ENCODE data around the gene MBOAT2. TPM values are rescaled to one million over a fixed set of nuclear protein-coding genes. Genes with fewer than 3 reads are reported as not detected.

Gene MBOAT2
- total and polyA plus RNA-seq, 2 experiments from 2014 or later, result 87.4 to 103 TPM

DNA sequence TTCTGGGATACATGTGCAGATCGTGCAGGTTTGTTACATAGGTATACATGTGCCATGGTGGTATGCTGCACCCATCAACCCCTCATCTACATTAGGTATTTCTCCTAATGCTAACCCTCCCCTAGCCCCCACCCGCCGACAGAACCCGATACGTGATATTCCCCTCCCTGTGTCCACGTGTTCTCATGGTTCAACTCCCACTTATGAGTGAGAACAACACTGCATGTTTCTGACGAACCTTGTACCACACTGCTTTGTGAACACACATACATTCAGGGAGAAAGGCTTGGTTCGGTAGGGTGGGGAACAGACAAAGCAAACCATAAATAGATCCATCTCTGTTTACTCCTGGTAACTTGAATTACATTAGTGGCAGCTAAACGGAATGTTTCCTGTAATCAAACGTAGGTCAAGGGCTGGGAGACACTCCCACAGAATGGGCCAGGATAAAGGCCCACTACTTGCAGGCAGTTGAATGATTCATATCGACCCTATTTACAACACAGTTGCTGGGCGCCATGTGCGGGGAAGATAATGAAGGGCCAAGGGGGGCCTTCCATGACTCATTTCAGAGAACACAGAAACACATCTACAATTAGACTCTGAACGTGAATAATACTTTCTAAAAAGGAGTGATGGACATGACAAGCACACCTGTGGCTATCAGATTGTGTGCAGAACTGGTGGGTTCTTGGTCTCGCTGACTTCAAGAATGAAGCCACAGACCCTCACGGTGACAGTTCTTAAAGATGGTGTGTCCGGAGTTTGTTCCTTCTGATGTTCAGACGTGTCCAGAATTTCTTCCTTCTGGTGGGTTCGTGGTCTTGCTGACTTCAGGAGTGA, 109.3 kb downstream of the MBOAT2 start:
- Histone ChIP-seq H3K79me2 (ENCODE audit: insufficient read depth) (0 out of 2 replicates have a peak, but pooled peaks cover 8% of the 10 kb centered on the region), H3K4me1 (ENCODE audit: insufficient read depth) (no peaks in the 10 kb centered on the region), H3K4me3 (no peak overlapping the region), H3K27ac (no peak overlapping the region), H3K9me2 (ENCODE audit: insufficient read depth) (no peaks in the 10 kb centered on the region), H3K4me2 (ENCODE audit: unreplicated experiment) (no peak overlapping the region), H3K9ac (no peak overlapping the region), H3K27me3 (replicated peaks; ENCODE audit: insufficient read depth) (no peaks in the 10 kb centered on the region), H4K20me1 (ENCODE audit: insufficient read depth) (no peaks in the 10 kb centered on the region), H3K9me3 (ENCODE audit: low read depth) (no peaks in the 10 kb centered on the region), H2AFZ (no peak overlapping the region), H3F3A (ENCODE audit: insufficient read depth) (no peaks in the 10 kb centered on the region), H3K36me3 (ENCODE audit: low read depth) (peaks cover 17% of the 10 kb centered on the region)
- no peak for DNase-seq
- no peak for TF ChIP-seq EZH2 (IDR thresholded peaks at IDR 0.05; ENCODE audit: insufficient read depth, poor library complexity, severe bottlenecking)
- TF ChIP-seq EZH2phosphoT487 (IDR thresholded peaks at IDR 0.05; ENCODE audit: insufficient read depth, low read depth), result no peak
- 92 to 93% methylated on average over 18 to 19 of the region's 19 CpGs for WGBS, 2 experiments (ENCODE audit: low coverage in 1 of 2, low lambda C conversion rate in 2 of 2, missing lambda C conversion rate in 2 of 2)
- in situ Hi-C loops (cut with MboI), result no loop called here

DNA sequence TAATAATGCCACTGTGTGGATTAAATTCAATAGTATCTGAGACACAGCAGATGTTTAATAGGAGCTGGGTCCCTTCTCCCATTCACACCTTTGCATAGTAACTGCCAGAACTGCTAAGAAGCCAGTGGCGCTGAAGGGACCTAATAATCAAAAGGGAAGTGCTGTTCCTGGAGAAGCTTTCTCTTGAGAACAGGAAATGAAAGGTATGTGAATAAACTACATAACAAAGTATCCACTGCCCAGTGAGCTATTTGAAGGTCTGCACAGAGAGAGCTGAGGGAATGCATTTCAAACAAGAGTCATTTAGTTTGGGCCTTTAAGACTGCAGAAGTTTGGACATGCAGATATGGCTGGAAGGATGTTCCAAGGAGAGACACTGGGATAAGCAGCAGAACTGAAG, 110.0 kb downstream of the MBOAT2 start:
- Histone ChIP-seq H3K4me2 (ENCODE audit: unreplicated experiment) (no peak overlapping the region), H3K9ac (no peak overlapping the region), H3K4me1 (ENCODE audit: insufficient read depth) (no peaks in the 10 kb centered on the region), H3K27ac (no peak overlapping the region), H3K9me3 (ENCODE audit: low read depth) (no peaks in the 10 kb centered on the region), H2AFZ (no peak overlapping the region), H3K27me3 (replicated peaks; ENCODE audit: insufficient read depth) (no peaks in the 10 kb centered on the region), H3K9me2 (ENCODE audit: insufficient read depth) (no peaks in the 10 kb centered on the region), H3K36me3 (ENCODE audit: low read depth) (peaks cover 17% of the 10 kb centered on the region), H4K20me1 (ENCODE audit: insufficient read depth) (no peaks in the 10 kb centered on the region), H3K79me2 (ENCODE audit: insufficient read depth) (0 out of 2 replicates have a peak, but pooled peaks cover 8% of the 10 kb centered on the region), H3F3A (ENCODE audit: insufficient read depth) (no peaks in the 10 kb centered on the region), H3K4me3 (no peak overlapping the region)
- DNase-seq, result no peak
- TF ChIP-seq EZH2phosphoT487 (IDR thresholded peaks at IDR 0.05; ENCODE audit: insufficient read depth, low read depth), result no peak
- no peak for TF ChIP-seq EZH2 (IDR thresholded peaks at IDR 0.05; ENCODE audit: insufficient read depth, poor library complexity, severe bottlenecking)
- in situ Hi-C loops (cut with MboI), result no loop called here
- WGBS, 2 experiments (ENCODE audit: low coverage in 1 of 2, low lambda C conversion rate in 2 of 2, missing lambda C conversion rate in 2 of 2), result 100% methylated on average over 1 of the region's 1 CpG

DNA sequence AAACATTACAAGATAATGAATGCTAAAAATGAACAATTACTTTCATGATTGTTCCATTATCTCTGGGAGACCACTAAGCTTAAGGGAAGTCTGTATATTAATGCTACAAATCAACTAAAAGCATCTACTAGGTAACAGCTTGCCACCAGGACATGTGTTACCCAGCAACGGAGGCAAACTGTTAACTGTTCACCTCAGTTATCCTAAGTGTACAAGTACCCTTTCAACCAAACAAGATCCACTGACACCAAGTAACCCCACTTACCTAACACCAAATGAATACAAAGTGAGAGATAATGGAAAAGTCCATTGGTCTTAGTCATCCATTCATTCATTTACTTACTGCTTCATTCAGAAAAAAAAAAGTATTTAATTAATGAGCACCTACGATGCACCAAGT, 111.4 kb downstream of the MBOAT2 start:
- no peaks in the 10 kb centered on the region for H3K27me3 ChIP-seq (replicated peaks; ENCODE audit: insufficient read depth)
- peaks cover 17% of the 10 kb centered on the region for H3K36me3 ChIP-seq (ENCODE audit: low read depth)
- in situ Hi-C loops (cut with MboI), result no loop called here
- no peak for TF ChIP-seq EZH2phosphoT487 (IDR thresholded peaks at IDR 0.05; ENCODE audit: insufficient read depth, low read depth)
- TF ChIP-seq EZH2 (IDR thresholded peaks at IDR 0.05; ENCODE audit: insufficient read depth, poor library complexity, severe bottlenecking), result no peak
- H3K4me2 ChIP-seq (ENCODE audit: unreplicated experiment), result no peak overlapping the region
- H3K9ac ChIP-seq, result no peak overlapping the region
- no peaks in the 10 kb centered on the region for H4K20me1 ChIP-seq (ENCODE audit: insufficient read depth)
- WGBS, 2 experiments (ENCODE audit: low coverage in 1 of 2, low lambda C conversion rate in 2 of 2, missing lambda C conversion rate in 2 of 2), result 77 to 80% methylated on average over 2 of the region's 2 CpGs
- H3K4me3 ChIP-seq, result no peak overlapping the region
- H3K27ac ChIP-seq, result no peak overlapping the region
- H3K4me1 ChIP-seq (ENCODE audit: insufficient read depth), result no peaks in the 10 kb centered on the region
- no peaks in the 10 kb centered on the region for H3K9me2 ChIP-seq (ENCODE audit: insufficient read depth)
- H3K79me2 ChIP-seq (ENCODE audit: insufficient read depth), result 0 out of 2 replicates have a peak, but pooled peaks cover 8% of the 10 kb centered on the region
- no peak for DNase-seq
- no peak overlapping the region for H2AFZ ChIP-seq
- no peaks in the 10 kb centered on the region for H3F3A ChIP-seq (ENCODE audit: insufficient read depth)
- H3K9me3 ChIP-seq (ENCODE audit: low read depth), result no peaks in the 10 kb centered on the region

DNA sequence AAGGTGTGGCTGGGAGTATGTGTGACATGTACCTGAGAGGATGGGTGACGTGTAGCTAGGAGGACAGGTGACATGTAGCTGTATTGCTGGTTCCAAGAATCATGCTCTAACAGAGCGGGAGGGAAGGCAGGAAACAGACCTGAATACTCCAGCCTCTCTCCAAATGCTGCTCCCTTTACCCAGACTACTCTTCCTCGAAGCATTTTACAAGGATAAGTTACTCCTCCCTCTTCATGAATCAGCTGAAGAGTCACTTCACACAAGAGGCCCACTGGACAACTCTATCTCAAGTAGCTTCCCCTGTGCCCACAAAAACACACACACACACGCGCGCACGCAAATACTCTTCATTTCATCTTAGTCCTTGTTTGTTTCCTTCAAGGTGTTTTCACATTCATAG, 113.5 kb downstream of the MBOAT2 start:
- H3K9me2 ChIP-seq (ENCODE audit: insufficient read depth), result no peaks in the 10 kb centered on the region
- TF ChIP-seq EZH2phosphoT487 (IDR thresholded peaks at IDR 0.05; ENCODE audit: insufficient read depth, low read depth), result no peak
- no peak for TF ChIP-seq EZH2 (IDR thresholded peaks at IDR 0.05; ENCODE audit: insufficient read depth, poor library complexity, severe bottlenecking)
- in situ Hi-C loops (cut with MboI), result no loop called here
- H4K20me1 ChIP-seq (ENCODE audit: insufficient read depth), result no peaks in the 10 kb centered on the region
- H3K36me3 ChIP-seq (ENCODE audit: low read depth), result peaks cover 10% of the 10 kb centered on the region
- no peaks in the 10 kb centered on the region for H3K27me3 ChIP-seq (replicated peaks; ENCODE audit: insufficient read depth)
- DNase-seq, result peak; percentile 12
- 89 to 90% methylated on average over 7 of the region's 7 CpGs for WGBS, 2 experiments (ENCODE audit: low coverage in 1 of 2, low lambda C conversion rate in 2 of 2, missing lambda C conversion rate in 2 of 2)
- no peak overlapping the region for H3K4me3 ChIP-seq
- H3F3A ChIP-seq (ENCODE audit: insufficient read depth), result no peaks in the 10 kb centered on the region
- H3K9ac ChIP-seq, result no peak overlapping the region
- 0 out of 2 replicates have a peak, but pooled peaks cover 1% of the 10 kb centered on the region for H3K79me2 ChIP-seq (ENCODE audit: insufficient read depth)
- no peaks in the 10 kb centered on the region for H3K9me3 ChIP-seq (ENCODE audit: low read depth)
- H2AFZ ChIP-seq, result no peak overlapping the region
- H3K4me2 ChIP-seq (ENCODE audit: unreplicated experiment), result no peak overlapping the region
- no peak overlapping the region for H3K27ac ChIP-seq
- no peaks in the 10 kb centered on the region for H3K4me1 ChIP-seq (ENCODE audit: insufficient read depth)
